Gastroesophageal sphincter (tissue), 3 donors: Measurements from ENCODE around the gene PRIM2.
"Not testable (repeated sequence)": the region's sequence is repeated elsewhere in the genome, so short reads cannot be mapped to it uniquely, and the experiment has no call there.

ENCODE experiments used
- EP300 ChIP-seq: sonication (generic); formaldehyde crosslinking; IDR thresholded peaks from one replicate; pipeline ENCODE4 v1.6.1; 2017; ENCODE audit warnings: antibody characterized with exemption, mild to moderate bottlenecking
- POLR2A ChIP-seq, 2 donors: fragments of 450-650 bp; IDR thresholded peaks; one replicate each; pipeline ENCODE4 v1.6.1; 2017; ENCODE audit warnings: antibody characterized with exemption in 2 of 2, mild to moderate bottlenecking in 2 of 2, moderate library complexity in 1 of 2
- POLR2AphosphoS5 ChIP-seq: sonication (generic); formaldehyde crosslinking; IDR thresholded peaks from one replicate; pipeline ENCODE4 v1.6.1; 2017; ENCODE audit warnings: antibody characterized with exemption
- TF ChIP-seq, protein P1 (sequence below), 4 experiments: fragments of 200-600 bp in 2 of 4; fragments of 450-650 bp in 2 of 4; sonication (generic) in 1 of 4; IDR thresholded peaks; one replicate each; pipeline ENCODE4 v1.5.1; 2017 to 2019; ENCODE audit warnings: antibody characterized with exemption in 4 of 4, mild to moderate bottlenecking in 2 of 4, moderate library complexity in 2 of 4

DNA sequence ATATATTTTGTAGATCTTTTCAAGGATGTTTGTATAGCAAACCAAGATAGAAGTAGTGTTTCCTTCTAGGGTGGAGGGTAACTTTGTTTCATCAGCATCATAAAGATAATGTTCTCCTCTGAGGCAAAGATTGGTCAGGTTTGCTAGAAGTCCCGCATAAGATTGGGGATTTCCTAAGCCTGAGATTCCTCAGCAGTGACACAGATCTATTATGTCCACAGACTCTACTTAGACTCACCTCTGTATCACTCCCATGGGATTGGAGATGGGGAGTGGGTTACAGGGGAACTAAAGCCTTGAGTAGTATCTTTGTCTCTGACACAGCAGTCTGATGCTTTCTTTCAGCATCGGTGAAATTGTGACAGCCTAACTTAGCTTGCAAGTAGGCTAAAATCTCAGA is 341.1 kb downstream of the PRIM2 start:
- TF ChIP-seq, protein P1, sequence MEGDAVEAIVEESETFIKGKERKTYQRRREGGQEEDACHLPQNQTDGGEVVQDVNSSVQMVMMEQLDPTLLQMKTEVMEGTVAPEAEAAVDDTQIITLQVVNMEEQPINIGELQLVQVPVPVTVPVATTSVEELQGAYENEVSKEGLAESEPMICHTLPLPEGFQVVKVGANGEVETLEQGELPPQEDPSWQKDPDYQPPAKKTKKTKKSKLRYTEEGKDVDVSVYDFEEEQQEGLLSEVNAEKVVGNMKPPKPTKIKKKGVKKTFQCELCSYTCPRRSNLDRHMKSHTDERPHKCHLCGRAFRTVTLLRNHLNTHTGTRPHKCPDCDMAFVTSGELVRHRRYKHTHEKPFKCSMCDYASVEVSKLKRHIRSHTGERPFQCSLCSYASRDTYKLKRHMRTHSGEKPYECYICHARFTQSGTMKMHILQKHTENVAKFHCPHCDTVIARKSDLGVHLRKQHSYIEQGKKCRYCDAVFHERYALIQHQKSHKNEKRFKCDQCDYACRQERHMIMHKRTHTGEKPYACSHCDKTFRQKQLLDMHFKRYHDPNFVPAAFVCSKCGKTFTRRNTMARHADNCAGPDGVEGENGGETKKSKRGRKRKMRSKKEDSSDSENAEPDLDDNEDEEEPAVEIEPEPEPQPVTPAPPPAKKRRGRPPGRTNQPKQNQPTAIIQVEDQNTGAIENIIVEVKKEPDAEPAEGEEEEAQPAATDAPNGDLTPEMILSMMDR (IDR thresholded peaks at IDR 0.05) = not testable (repeated sequence)
- not testable (repeated sequence) for TF ChIP-seq POLR2A (IDR thresholded peaks at IDR 0.05); EP300; POLR2AphosphoS5
